22Rv1 (cell line): Measurements from ENCODE around the gene ABCC12.

Source experiments
- H3K27ac ChIP-seq: fragments of 450-650 bp; 2 replicates; pipeline ENCODE4 v1.5.1; 2017
- CTCF ChIP-seq: fragments of 450-650 bp; IDR thresholded peaks from 2 replicates; pipeline ENCODE4 v1.5.1; 2017; ENCODE audit warnings: mild to moderate bottlenecking
- ZFX ChIP-seq: fragments of 450-650 bp; IDR thresholded peaks from 2 replicates; pipeline ENCODE4 v1.6.1; 2017; ENCODE audit warnings: antibody characterized with exemption, borderline replicate concordance

The ABCC12 gene

GRCh38 chr16:48176635-48177408 lies 21.0 kb upstream of the ABCC12 start:
- TF ChIP-seq ZFX (no peak), CTCF (no peak)
- no peak overlapping the region for H3K27ac ChIP-seq

- no peak for TF ChIP-seq CTCF
- TF ChIP-seq ZFX: no peak
- no peak overlapping the region for H3K27ac ChIP-seq
These were observed 18.1 kb upstream of the ABCC12 start for GRCh38 chr16:48173889-48174288.

GRCh38 chr16:48172682-48173081 lies 16.9 kb upstream of the ABCC12 start:
- no peak overlapping the region for H3K27ac ChIP-seq
- TF ChIP-seq CTCF (no peak), ZFX (no peak)

GRCh38 chr16:48169896-48170295 lies 14.1 kb upstream of the ABCC12 start:
- TF ChIP-seq CTCF (no peak), ZFX (no peak)
- no peak overlapping the region for H3K27ac ChIP-seq

- no peak for TF ChIP-seq CTCF
- no peak for TF ChIP-seq ZFX
- no peak overlapping the region for H3K27ac ChIP-seq
These were observed 12.3 kb upstream of the ABCC12 start for GRCh38 chr16:48168075-48168474.

- peak overlapping the region; percentile 99 for H3K27ac ChIP-seq
These were observed 10.8 kb upstream of the ABCC12 start for GRCh38 chr16:48166617-48167016.

GRCh38 chr16:48165961-48166578 lies 10.3 kb upstream of the ABCC12 start:
- H3K27ac ChIP-seq: peak overlapping the region; percentile 99
- TF ChIP-seq CTCF (no peak), ZFX (no peak)
